Mesenchymal stem cell (in vitro differentiated cells and primary cell): ENCODE measurements around the gene TLCD2.

Experiments
- DNase-seq: peaks from one replicate; pipeline ENCODE4 v3.0.0-alpha.2; 2013
- H2AFZ ChIP-seq: one replicate; pipeline ENCODE4 v1.6.1; 2013; ENCODE audit warnings: low read depth, mild to moderate bottlenecking, control low read depth, inconsistent platforms, low read length, moderate library complexity
- H2AK5ac ChIP-seq: 2 replicates; pipeline ENCODE4 v1.6.1; 2013; ENCODE audit warnings: low read length, moderate library complexity, mild to moderate bottlenecking, inconsistent platforms; ENCODE audit not compliant: severe bottlenecking
- H2BK120ac ChIP-seq: one replicate; pipeline ENCODE4 v1.6.1; 2013; ENCODE audit warnings: low read depth, mild to moderate bottlenecking, inconsistent platforms, low read length, moderate library complexity
- H2BK12ac ChIP-seq, 2 experiments: one replicate each; pipeline ENCODE4 v1.6.1; 2013; ENCODE audit warnings: inconsistent platforms in 2 of 2, low read length in 2 of 2, mild to moderate bottlenecking in 2 of 2, moderate library complexity in 2 of 2, control low read depth in 1 of 2
- H2BK15ac ChIP-seq: one replicate; pipeline ENCODE4 v1.6.1; 2013; ENCODE audit warnings: mild to moderate bottlenecking, low read depth, inconsistent platforms; ENCODE audit not compliant: poor library complexity, severe bottlenecking
- H2BK5ac ChIP-seq: 2 replicates; pipeline ENCODE4 v1.6.1; 2013; ENCODE audit warnings: low read depth, mild to moderate bottlenecking, low read length, control low read depth, inconsistent platforms; ENCODE audit not compliant: poor library complexity, severe bottlenecking
- H3K14ac ChIP-seq, 2 experiments: one replicate each; pipeline ENCODE4 v1.6.1; 2013; ENCODE audit warnings: inconsistent platforms in 2 of 2, low read length in 2 of 2, control low read depth in 1 of 2, mild to moderate bottlenecking in 1 of 2, moderate library complexity in 1 of 2
- H3K18ac ChIP-seq, 2 experiments: one replicate each; pipeline ENCODE4 v1.6.1; 2013; ENCODE audit warnings: inconsistent platforms in 2 of 2, low read length in 2 of 2, control low read depth in 1 of 2, low read depth in 1 of 2, mild to moderate bottlenecking in 1 of 2
- H3K23ac ChIP-seq, 2 experiments: one replicate each; pipeline ENCODE4 v1.6.1; 2013; ENCODE audit warnings: inconsistent platforms in 2 of 2, low read length in 2 of 2, mild to moderate bottlenecking in 2 of 2, moderate library complexity in 2 of 2, control low read depth in 1 of 2
- H3K27ac ChIP-seq: 2 replicates; pipeline ENCODE4 v1.5.1; 2013; ENCODE audit warnings: mild to moderate bottlenecking, moderate library complexity, low read length, control low read depth, inconsistent platforms; ENCODE audit not compliant: poor library complexity, severe bottlenecking
- H3K27me3 ChIP-seq, 2 experiments: 2 replicates each; pipeline versions ENCODE4 v1.6.1 to v1.7.0; 2013; ENCODE audit warnings: low read length in 2 of 2, mild to moderate bottlenecking in 2 of 2, moderate library complexity in 2 of 2, control low read depth in 1 of 2, inconsistent platforms in 1 of 2; ENCODE audit not compliant: control insufficient read depth in 1 of 2, insufficient read depth in 1 of 2
- H3K36me3 ChIP-seq, 2 experiments: 2 replicates each; pipeline versions ENCODE4 v1.6.1 to v1.7.0; 2013; ENCODE audit warnings: low read length in 2 of 2, control low read depth in 1 of 2, inconsistent platforms in 1 of 2, low read depth in 1 of 2, mild to moderate bottlenecking in 1 of 2; ENCODE audit not compliant: insufficient read depth in 2 of 2, control insufficient read depth in 1 of 2
- H3K4ac ChIP-seq, 2 experiments: one replicate each; pipeline ENCODE4 v1.6.1; 2013; ENCODE audit warnings: inconsistent platforms in 2 of 2, low read length in 2 of 2, mild to moderate bottlenecking in 2 of 2, moderate library complexity in 2 of 2, control low read depth in 1 of 2, low read depth in 1 of 2
- H3K4me1 ChIP-seq: 2 replicates; pipeline ENCODE4 v1.6.1; 2013; ENCODE audit warnings: low read depth, low read length, control low read depth; ENCODE audit not compliant: control insufficient read depth, insufficient read depth
- H3K4me2 ChIP-seq: 2 replicates; pipeline ENCODE4 v1.6.1; 2013; ENCODE audit warnings: low read length, mild to moderate bottlenecking, inconsistent platforms; ENCODE audit not compliant: poor library complexity, severe bottlenecking
- H3K4me3 ChIP-seq, 2 experiments: 2 replicates each; pipeline versions ENCODE4 v1.5.1 to v1.7.0; 2013; ENCODE audit warnings: low read length in 2 of 2, mild to moderate bottlenecking in 2 of 2, control low read depth in 1 of 2, low read depth in 1 of 2; ENCODE audit not compliant: insufficient read depth in 1 of 2
- H3K79me1 ChIP-seq: replicated peaks from 2 replicates; pipeline ENCODE4 v1.6.1; 2013; ENCODE audit warnings: mild to moderate bottlenecking, control low read depth, low read length, inconsistent platforms; ENCODE audit not compliant: poor library complexity, severe bottlenecking
- H3K9ac ChIP-seq: 2 replicates; pipeline ENCODE4 v1.7.0; 2013; ENCODE audit warnings: mild to moderate bottlenecking, low read length, moderate library complexity
- H3K9me3 ChIP-seq: 2 replicates; pipeline ENCODE4 v1.7.0; 2013; ENCODE audit warnings: mild to moderate bottlenecking, low read length; ENCODE audit not compliant: control insufficient read depth
- H4K8ac ChIP-seq: one replicate; pipeline ENCODE4 v1.6.1; 2013; ENCODE audit warnings: inconsistent platforms, mild to moderate bottlenecking, low read length, moderate library complexity
- H4K91ac ChIP-seq: one replicate; pipeline ENCODE4 v1.6.1; 2013; ENCODE audit warnings: mild to moderate bottlenecking, low read length, inconsistent platforms
- WGBS: methylation state at CpG from one replicate; pipeline ENCODE4 v1.1.7; 2013; ENCODE audit warnings: mixed read lengths; 5-methylcytosine and 5-hydroxymethylcytosine counted together

TLCD2 gene

DNA sequence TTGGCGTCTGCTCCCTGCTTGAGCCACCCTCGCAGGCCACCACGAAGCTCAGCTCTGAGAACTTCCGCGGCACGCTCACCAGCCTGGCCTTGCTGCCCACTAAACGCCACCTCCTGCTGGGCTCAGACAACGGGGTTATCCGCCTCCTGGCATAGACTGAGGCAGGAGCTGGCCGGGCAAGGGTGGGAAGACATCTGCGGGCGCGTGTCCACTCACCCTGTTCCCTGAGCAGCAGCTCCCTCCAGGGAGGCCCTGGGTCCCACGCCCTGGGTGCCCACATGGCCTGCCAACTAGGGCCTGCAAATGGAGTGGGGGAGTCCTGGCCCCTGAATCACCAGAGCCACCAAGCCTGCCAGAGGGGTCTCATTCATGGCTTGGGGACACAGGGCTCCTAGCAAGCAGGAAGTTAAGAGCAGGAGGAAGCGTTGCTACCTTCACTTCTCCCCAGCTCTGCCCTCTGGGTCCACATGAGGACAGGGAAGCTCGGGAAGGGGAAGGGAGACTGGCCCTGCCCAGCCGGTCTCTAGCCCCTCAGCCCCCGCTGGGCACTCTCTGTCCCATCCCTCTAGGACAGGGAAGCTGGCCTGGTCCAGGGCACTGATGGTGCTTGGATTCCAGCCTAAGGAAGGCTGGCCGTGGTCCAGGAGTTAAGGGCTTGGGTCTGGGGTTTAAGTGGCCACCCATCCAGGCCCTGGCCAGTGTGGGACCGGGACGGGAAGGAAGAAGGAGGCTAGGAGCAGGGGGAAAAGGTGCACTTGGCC, 27.5 kb upstream of the TLCD2 start:
- WGBS, result 96% methylated on average over 21 of the region's 21 CpGs
- Histone ChIP-seq H2BK120ac (no peak overlapping the region), H4K91ac (peak overlapping the region; percentile 54)

DNA sequence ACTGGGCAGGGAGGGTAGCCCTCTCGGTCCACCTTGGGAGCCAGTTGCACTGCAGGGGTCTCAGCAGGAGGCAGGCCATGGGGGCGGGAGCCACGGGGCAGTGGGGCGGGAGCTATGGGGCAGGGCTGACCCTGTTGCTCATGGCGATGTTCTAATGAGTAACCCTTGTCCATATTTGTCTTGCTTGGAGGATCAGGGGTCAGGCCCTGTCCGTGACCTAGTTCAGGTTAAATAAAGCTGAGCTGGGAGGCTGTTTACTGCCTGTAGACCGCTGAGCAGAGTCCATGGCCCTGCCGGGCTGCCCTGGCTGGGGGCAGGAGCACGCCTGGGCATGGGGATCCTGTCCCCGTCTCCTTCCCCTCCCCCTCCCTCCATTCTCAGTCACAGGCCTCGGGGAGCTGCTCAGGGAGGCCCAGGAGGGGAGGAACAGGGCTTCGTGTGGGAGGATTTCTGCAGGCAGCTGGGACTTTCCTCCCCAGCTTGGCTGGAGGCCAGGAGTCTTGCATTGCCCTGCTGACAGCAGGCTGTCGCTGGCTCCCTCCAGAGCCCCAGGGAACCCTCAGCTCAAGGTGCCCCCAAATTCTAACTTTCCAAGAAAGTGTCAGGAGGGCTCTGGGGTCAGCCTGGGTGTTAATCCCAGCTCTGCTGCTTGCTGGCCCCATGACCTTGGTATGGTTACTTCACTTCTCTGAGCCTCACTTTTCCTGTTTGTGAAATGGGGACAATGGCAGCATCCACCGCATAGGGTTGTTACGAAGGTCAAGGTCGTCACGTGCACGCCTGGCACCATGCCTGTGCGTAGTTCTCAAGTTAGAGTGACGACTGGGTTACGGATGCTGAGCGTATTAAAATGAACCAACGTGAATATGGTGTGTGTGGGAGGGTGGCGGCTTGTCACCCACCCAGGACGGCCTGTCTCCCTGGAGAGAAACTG, 26.4 kb upstream of the TLCD2 start:
- H3K14ac ChIP-seq, result peak overlapping the region in 1 of 2 experiments; percentile 68
- 71% methylated on average over 21 of the region's 25 CpGs for WGBS

More for the DNA sequence above, 27.5 kb upstream of the TLCD2 start:
- Histone ChIP-seq H3K18ac (peak overlapping the region in 1 of 2 experiments; percentile 76), H2BK12ac (peak overlapping the region in 1 of 2 experiments; percentile 66), H3K27ac (no peak overlapping the region), H2BK5ac (no peak overlapping the region), H3K4me2 (no peak overlapping the region), H2AFZ (no peak overlapping the region), H3K4me1 (peaks cover 35% of the 10 kb centered on the region), H3K36me3 (peaks cover 31 to 52% of the 10 kb centered on the region in 2 experiments), H3K27me3 (peaks cover 0 to 5% of the 10 kb centered on the region in 2 experiments), H4K8ac (no peak overlapping the region), H3K14ac (peak overlapping the region in 1 of 2 experiments; percentile 68), H3K9ac (no peak overlapping the region), H2BK15ac (peak overlapping the region; percentile 6), H2AK5ac (peak overlapping the region; percentile 50), H3K4ac (no peak overlapping the region), H3K23ac (no peak overlapping the region), H3K79me1 (peaks cover 5% of the 10 kb centered on the region), H3K9me3 (no peaks in the 10 kb centered on the region), H3K4me3 (no peak overlapping the region)
- DNase-seq, result no peak

DNA sequence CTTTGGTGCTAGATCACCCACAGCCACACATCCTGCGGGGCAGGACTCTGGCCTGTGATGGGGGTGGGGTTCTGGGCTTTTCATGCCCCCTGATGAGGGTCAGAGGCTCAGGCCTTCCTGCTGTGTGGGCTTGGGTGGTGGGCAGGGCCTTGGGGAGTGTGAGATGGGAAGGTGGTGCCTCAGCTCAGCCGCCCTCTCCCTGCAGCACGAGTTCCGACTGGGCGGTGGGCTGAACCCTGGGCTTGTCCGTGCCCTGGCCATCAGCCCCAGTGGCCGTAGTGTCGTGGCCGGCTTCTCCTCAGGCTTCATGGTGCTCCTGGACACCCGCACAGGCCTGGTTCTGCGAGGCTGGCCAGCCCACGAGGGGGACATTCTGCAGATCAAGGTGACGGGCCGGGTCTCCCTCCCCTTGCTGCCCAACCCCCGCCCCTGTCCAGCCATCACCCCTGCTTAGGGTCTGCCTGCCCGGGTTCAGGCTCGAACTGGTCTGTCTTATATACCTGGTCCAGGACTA, 25.7 kb upstream of the TLCD2 start:
- Histone ChIP-seq H3K23ac (no peak overlapping the region), H3K9me3 (no peaks in the 10 kb centered on the region), H3K79me1 (peaks cover 9% of the 10 kb centered on the region), H2BK12ac (peak overlapping the region in 1 of 2 experiments; percentile 61), H2BK5ac (no peak overlapping the region), H3K14ac (no peak overlapping the region), H4K8ac (peak overlapping the region; percentile 33), H3K4ac (peak overlapping the region in 1 of 2 experiments; percentile 9), H2BK120ac (no peak overlapping the region), H3K4me3 (peak overlapping the region in 1 of 2 experiments; percentile 41), H2AK5ac (peak overlapping the region; percentile 29), H2AFZ (no peak overlapping the region), H3K27ac (no peak overlapping the region), H2BK15ac (no peak overlapping the region), H3K9ac (no peak overlapping the region), H3K27me3 (no peaks in the 10 kb centered on the region), H4K91ac (peak overlapping the region; percentile 58), H3K18ac (peak overlapping the region; percentile 65 to 67), H3K36me3 (peaks cover 37 to 62% of the 10 kb centered on the region in 2 experiments), H3K4me2 (no peak overlapping the region), H3K4me1 (peaks cover 33% of the 10 kb centered on the region)
- no peak for DNase-seq
- WGBS, result 92% methylated on average over 17 of the region's 17 CpGs

More for the DNA sequence above, 26.4 kb upstream of the TLCD2 start:
- no peak overlapping the region for H2BK15ac ChIP-seq
- H3K9ac ChIP-seq, result peak overlapping the region; percentile 62
- no peak overlapping the region for H2AFZ ChIP-seq
- peaks cover 29% of the 10 kb centered on the region for H3K4me1 ChIP-seq
- peak overlapping the region; percentile 65 to 76 for H3K18ac ChIP-seq
- no peaks in the 10 kb centered on the region for H3K9me3 ChIP-seq
- H3K36me3 ChIP-seq, result peaks cover 37 to 58% of the 10 kb centered on the region in 2 experiments
- H3K27ac ChIP-seq, result no peak overlapping the region
- H2BK5ac ChIP-seq, result no peak overlapping the region
- H2BK120ac ChIP-seq, result peak overlapping the region; percentile 11
- H3K27me3 ChIP-seq, result no peaks in the 10 kb centered on the region
- peak overlapping the region; percentile 43 to 67 for H2BK12ac ChIP-seq
- H3K4ac ChIP-seq, result peak overlapping the region; percentile 39 to 75
- DNase-seq, result peak; percentile 89
- peak overlapping the region; percentile 38 for H2AK5ac ChIP-seq
- H3K79me1 ChIP-seq, result peaks cover 9% of the 10 kb centered on the region
- H4K91ac ChIP-seq, result peak overlapping the region; percentile 58
- H3K4me3 ChIP-seq, result peak overlapping the region in 1 of 2 experiments; percentile 41
- H3K4me2 ChIP-seq, result peak overlapping the region; percentile 38
- no peak overlapping the region for H3K23ac ChIP-seq
- H4K8ac ChIP-seq, result peak overlapping the region; percentile 33
